HepG2 (cell line): ENCODE measurements around the gene C1QB. TPM values are rescaled to one million over a fixed set of nuclear protein-coding genes. Genes with fewer than 3 reads are reported as not detected.

Experiments used
- ATAC-seq: fragments of 200-7000 bp; cut with Tn5 transposase; 3 replicates; pipeline ENCODE4 v1.9.1; 2020; ENCODE audit warnings: mild to moderate bottlenecking, moderate library complexity
- BruUV-seq: library from RNA; stranded (reverse); fragments of 400-500 nt; replicated peaks from 2 replicates; lab custom pipeline; 2021; lab: Mats Ljungman, UMichigan
- CTCF ChIA-PET: fragments of 300-600 bp; formaldehyde crosslinking; extraction: SDS; loops from one replicate; lab custom pipeline; 2021; ENCODE audit warnings: low total read pairs, inconsistent platforms, low intra/inter-chr PET ratio; lab: Yijun Ruan, JAX
- POLR2A ChIA-PET: fragments of 350-600 bp; sonication (Branson Sonifier 250); formaldehyde crosslinking; loops from one replicate; lab custom pipeline; 2020; ENCODE audit warnings: antibody characterized with exemption, inconsistent platforms; lab: Yijun Ruan, JAX
- DNase-seq: peaks from one replicate; pipeline ENCODE4 v3.0.0-alpha.2; 2015; ENCODE audit warnings: low spot score
- FAIRE-seq: peaks from 3 replicates; lab custom pipeline; 2011; peaks lifted over from hg19 to GRCh38; lab: Jason Lieb, UNC
- H2AFZ ChIP-seq: one replicate; pipeline ENCODE4 v1.6.1; 2011; ENCODE audit warnings: low read length, inconsistent platforms
- H3K27ac ChIP-seq: fragments of 300-600 bp; 3 replicates; pipeline ENCODE4 v1.8.0; 2011; ENCODE audit warnings: mixed run types, mild to moderate bottlenecking, mixed read lengths, low read length, inconsistent platforms; ENCODE audit not compliant: insufficient read depth; ENCODE audit errors: extremely low read length
- H3K27me3 ChIP-seq, 2 experiments: fragments of 200-600 bp in 1 of 2; 2 replicates in 1 of 2; 3 replicates in 1 of 2; pipeline versions ENCODE4 v1.6.0 to v1.8.0; 2011; ENCODE audit warnings: low read length in 2 of 2, mild to moderate bottlenecking in 2 of 2, moderate library complexity in 2 of 2, inconsistent platforms in 1 of 2; ENCODE audit not compliant: insufficient read depth in 2 of 2, control insufficient read depth in 1 of 2
- H3K36me3 ChIP-seq, 2 experiments: fragments of 200-600 bp in 1 of 2; replicated peaks in 1 of 2; 2 replicates in 1 of 2; 3 replicates in 1 of 2; pipeline versions ENCODE4 v1.5.1 to v1.8.0; 2011; ENCODE audit warnings: low read length in 2 of 2, inconsistent platforms in 1 of 2; ENCODE audit not compliant: insufficient read depth in 2 of 2, control insufficient read depth in 1 of 2
- H3K4me1 ChIP-seq: 2 replicates; pipeline ENCODE4 v1.5.1; 2012; ENCODE audit warnings: low read length, inconsistent platforms; ENCODE audit not compliant: insufficient read depth
- H3K4me2 ChIP-seq: 2 replicates; pipeline ENCODE4 v1.6.0; 2011; ENCODE audit warnings: low read depth, low read length, inconsistent platforms
- H3K4me3 ChIP-seq, 3 experiments: fragments of 200-600 bp in 1 of 3; sonication (generic), shearing (Covaris generic) in 1 of 3; replicated peaks in 1 of 3; 2 replicates each; pipeline ENCODE4 v1.5.1; 2011 to 2016; ENCODE audit warnings: low read length in 3 of 3, inconsistent platforms in 2 of 3, low read depth in 2 of 3, mild to moderate bottlenecking in 2 of 3, control low read depth in 1 of 3, mixed read lengths in 1 of 3; ENCODE audit not compliant: insufficient read depth in 1 of 3
- H3K79me2 ChIP-seq: one replicate; pipeline ENCODE4 v1.6.1; 2011; ENCODE audit warnings: low read length, inconsistent platforms; ENCODE audit not compliant: insufficient read depth
- H3K9ac ChIP-seq: 2 replicates; pipeline ENCODE4 v1.6.0; 2011; ENCODE audit warnings: mild to moderate bottlenecking, low read depth, low read length, inconsistent platforms; ENCODE audit not compliant: insufficient read depth
- H3K9me3 ChIP-seq: 2 replicates; pipeline ENCODE4 v1.5.1; 2012; ENCODE audit warnings: mild to moderate bottlenecking, low read length
- H4K20me1 ChIP-seq: 2 replicates; pipeline ENCODE4 v1.6.0; 2011; ENCODE audit warnings: inconsistent platforms, mild to moderate bottlenecking, low read length, moderate library complexity; ENCODE audit not compliant: insufficient read depth
- ARNT2 ChIP-seq: sonication (generic); formaldehyde crosslinking; IDR thresholded peaks from 2 replicates; pipeline ENCODE4 v1.8.0; 2022; ENCODE audit warnings: mild to moderate bottlenecking, low read depth, missing genetic modification reagents, moderate library complexity
- CHD2 ChIP-seq: IDR thresholded peaks from 2 replicates; pipeline ENCODE4 v1.6.1; 2011; ENCODE audit warnings: low read depth, low read length, improper control_type of control experiment
- FOXP1 ChIP-seq, 2 experiments: fragments of 450-650 bp in 1 of 2; IDR thresholded peaks; 2 replicates each; pipeline ENCODE4 v1.6.1; 2017 to 2018; ENCODE audit warnings: antibody characterized with exemption in 1 of 2
- GPN1 ChIP-seq: sonication (generic); formaldehyde crosslinking; IDR thresholded peaks from 2 replicates; pipeline ENCODE4 v1.5.1; 2020; ENCODE audit warnings: missing genetic modification reagents, borderline replicate concordance
- KDM1A ChIP-seq: IDR thresholded peaks from 2 replicates; pipeline ENCODE4 v1.6.1; 2016; ENCODE audit warnings: missing compliant biosample characterization
- POGZ ChIP-seq: sonication (generic); formaldehyde crosslinking; IDR thresholded peaks from 2 replicates; pipeline ENCODE4 v1.4.0; 2020; ENCODE audit warnings: mild to moderate bottlenecking, missing genetic modification reagents
- TOPORS ChIP-seq: sonication (generic); formaldehyde crosslinking; IDR thresholded peaks from 2 replicates; pipeline ENCODE4 v1.8.0; 2023; ENCODE audit warnings: mild to moderate bottlenecking, missing genetic modification reagents
- ZFP90 ChIP-seq: sonication (generic); formaldehyde crosslinking; IDR thresholded peaks from 2 replicates; pipeline ENCODE4 v1.8.0; 2022; ENCODE audit warnings: missing genetic modification reagents, mild to moderate bottlenecking, inconsistent platforms, borderline replicate concordance
- ZNF10 ChIP-seq: sonication (generic); formaldehyde crosslinking; IDR thresholded peaks from 2 replicates; pipeline ENCODE4 v1.4.0; 2020; ENCODE audit warnings: mild to moderate bottlenecking, low read depth, missing genetic modification reagents, borderline replicate concordance
- ZNF253 ChIP-seq: sonication (generic); formaldehyde crosslinking; IDR thresholded peaks from 2 replicates; pipeline ENCODE4 v1.8.0; 2022; ENCODE audit warnings: mild to moderate bottlenecking, missing genetic modification reagents, borderline replicate concordance
- ZNF484 ChIP-seq: sonication (generic); formaldehyde crosslinking; IDR thresholded peaks from 2 replicates; pipeline ENCODE4 v1.5.1; 2020; ENCODE audit warnings: mild to moderate bottlenecking, low read depth, missing genetic modification reagents, borderline replicate concordance
- ZNF552 ChIP-seq: sonication (generic); formaldehyde crosslinking; IDR thresholded peaks from 2 replicates; pipeline ENCODE4 v1.9.0; 2022; ENCODE audit warnings: missing genetic modification reagents, mild to moderate bottlenecking, borderline replicate concordance
- WGBS: methylation state at CpG from one replicate; pipeline ENCODE4 v1.1.6; 2017; ENCODE audit warnings: low lambda C conversion rate; 5-methylcytosine and 5-hydroxymethylcytosine counted together
- in situ Hi-C: cut with HindIII; loops from 2 replicates; pipeline ENCODE4 v1.10.0; 2017; ENCODE audit warnings: low pct_unique_long_range_greater_than_20kb; ENCODE audit not compliant: extremely low pct_ligation_motif_present
- intact Hi-C: fragments of 100-400 bp; cut with micrococcal nuclease; formaldehyde crosslinking; loops from one replicate; pipeline ENCODE4 v1.10.0; 2022; ENCODE audit not compliant: unreplicated experiment
- polyA plus RNA-seq, 8 experiments: library from polyadenylated mRNA; depleted of rRNA in 3 of 8; stranded (reverse) in 7 of 8; unstranded in 1 of 8; fragments of >200 nt; fragmentation: Illumina TruSeq in 4 of 8; extraction: Trizol in 4 of 8; gene quantifications; 2 replicates each; pipeline versions ENCODE4 v1.2.1 to v1.2.3, GENCODE V29; 2011 to 2016; ENCODE audit warnings: low read depth in 4 of 8, missing spikeins in 1 of 8, mixed read lengths in 1 of 8; ENCODE audit not compliant: insufficient read depth in 1 of 8
- total RNA-seq, 5 experiments: library from RNA; depleted of rRNA; stranded (reverse); fragments of >200 nt; fragmentation: Illumina TruSeq; extraction: Trizol; gene quantifications; 2 replicates each; pipeline ENCODE4 v1.2.3, GENCODE V29; 2016; ENCODE audit warnings: low read depth in 1 of 5
- TF ChIP-seq, protein P1 (sequence below): sonication (generic); formaldehyde crosslinking; IDR thresholded peaks from 2 replicates; pipeline ENCODE4 v1.9.0; 2022; ENCODE audit warnings: missing genetic modification reagents, mild to moderate bottlenecking, borderline replicate concordance
- TF ChIP-seq, protein P2 (sequence below): IDR thresholded peaks from 2 replicates; pipeline ENCODE4 v1.6.1; 2016; ENCODE audit warnings: control low read depth
- TF ChIP-seq, protein P3 (sequence below): sonication (generic); formaldehyde crosslinking; IDR thresholded peaks from 2 replicates; pipeline ENCODE4 v1.4.0; 2020; ENCODE audit warnings: missing genetic modification reagents

The C1QB gene
- total and polyA plus RNA-seq, 2 of the 13 experiments (the other 11 are each of a cell fraction or from before 2014, with no cell fraction given): not detected

DNA sequence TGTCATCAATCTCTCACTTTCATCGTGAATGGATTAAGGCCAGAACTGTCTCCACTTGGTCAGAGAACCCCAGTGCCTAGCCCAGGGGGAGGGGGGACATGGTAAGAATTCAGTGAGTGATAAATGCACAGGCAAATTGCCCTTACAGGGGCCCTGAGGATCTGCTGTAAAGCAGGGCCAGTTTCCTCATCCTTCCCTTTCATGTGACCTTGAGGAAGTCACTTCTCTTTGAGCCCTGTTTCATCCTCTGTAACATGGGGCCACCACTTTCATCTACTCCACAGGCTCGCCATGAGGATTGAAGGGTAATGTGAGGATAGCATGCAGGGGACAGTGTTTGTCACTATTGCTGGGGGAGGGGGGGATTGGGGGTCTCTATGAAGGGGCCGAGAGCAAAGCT lies 44.7 kb upstream of the C1QB start:
- Histone ChIP-seq H3K36me3 (no peaks in the 10 kb centered on the region), H3K4me3 (no peak overlapping the region), H3K9me3 (no peaks in the 10 kb centered on the region), H3K79me2 (no peaks in the 10 kb centered on the region), H4K20me1 (peaks cover 5% of the 10 kb centered on the region; the same call in 1 of the 2 replicates), H2AFZ (no peak overlapping the region), H3K9ac (no peak overlapping the region), H3K27ac (no peak overlapping the region), H3K27me3 (peaks cover 0 to 20% of the 10 kb centered on the region in 2 experiments; a peak in 2 of 5 replicates), H3K4me2 (no peak overlapping the region), H3K4me1 (no peaks in the 10 kb centered on the region)
- FAIRE-seq (no peak), ATAC-seq (no peak), DNase-seq (no peak)
- no TSS peak for BruUV-seq
- in situ Hi-C loops: no loop called here
- no peak for TF ChIP-seq FOXP1 (IDR thresholded peaks at IDR 0.05)
- TF ChIP-seq FOXP1 (CRISPR knock-in tag; IDR thresholded peaks at IDR 0.05): no peak
- TF ChIP-seq GPN1 (CRISPR knock-in tag): no peak
- TF ChIP-seq KDM1A (CRISPR knock-in tag): no peak
- no peak for TF ChIP-seq ZNF10
- no peak for TF ChIP-seq POGZ
- TF ChIP-seq ZFP90: no peak
- TF ChIP-seq, protein P1, sequence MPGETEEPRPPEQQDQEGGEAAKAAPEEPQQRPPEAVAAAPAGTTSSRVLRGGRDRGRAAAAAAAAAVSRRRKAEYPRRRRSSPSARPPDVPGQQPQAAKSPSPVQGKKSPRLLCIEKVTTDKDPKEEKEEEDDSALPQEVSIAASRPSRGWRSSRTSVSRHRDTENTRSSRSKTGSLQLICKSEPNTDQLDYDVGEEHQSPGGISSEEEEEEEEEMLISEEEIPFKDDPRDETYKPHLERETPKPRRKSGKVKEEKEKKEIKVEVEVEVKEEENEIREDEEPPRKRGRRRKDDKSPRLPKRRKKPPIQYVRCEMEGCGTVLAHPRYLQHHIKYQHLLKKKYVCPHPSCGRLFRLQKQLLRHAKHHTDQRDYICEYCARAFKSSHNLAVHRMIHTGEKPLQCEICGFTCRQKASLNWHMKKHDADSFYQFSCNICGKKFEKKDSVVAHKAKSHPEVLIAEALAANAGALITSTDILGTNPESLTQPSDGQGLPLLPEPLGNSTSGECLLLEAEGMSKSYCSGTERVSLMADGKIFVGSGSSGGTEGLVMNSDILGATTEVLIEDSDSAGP (CRISPR knock-in tag): no peak
- no peak for TF ChIP-seq ZNF484 (CRISPR knock-in tag)
- no peak for TF ChIP-seq CHD2
- TF ChIP-seq ZNF552 (CRISPR knock-in tag): no peak
- TF ChIP-seq ARNT2 (CRISPR knock-in tag): no peak
- TF ChIP-seq, protein P2, sequence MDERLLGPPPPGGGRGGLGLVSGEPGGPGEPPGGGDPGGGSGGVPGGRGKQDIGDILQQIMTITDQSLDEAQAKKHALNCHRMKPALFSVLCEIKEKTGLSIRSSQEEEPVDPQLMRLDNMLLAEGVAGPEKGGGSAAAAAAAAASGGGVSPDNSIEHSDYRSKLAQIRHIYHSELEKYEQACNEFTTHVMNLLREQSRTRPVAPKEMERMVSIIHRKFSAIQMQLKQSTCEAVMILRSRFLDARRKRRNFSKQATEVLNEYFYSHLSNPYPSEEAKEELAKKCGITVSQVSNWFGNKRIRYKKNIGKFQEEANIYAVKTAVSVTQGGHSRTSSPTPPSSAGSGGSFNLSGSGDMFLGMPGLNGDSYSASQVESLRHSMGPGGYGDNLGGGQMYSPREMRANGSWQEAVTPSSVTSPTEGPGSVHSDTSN (CRISPR knock-in tag): no peak
- no peak for TF ChIP-seq ZNF253 (CRISPR knock-in tag)
- TF ChIP-seq TOPORS (CRISPR knock-in tag): no peak
- TF ChIP-seq, protein P3, sequence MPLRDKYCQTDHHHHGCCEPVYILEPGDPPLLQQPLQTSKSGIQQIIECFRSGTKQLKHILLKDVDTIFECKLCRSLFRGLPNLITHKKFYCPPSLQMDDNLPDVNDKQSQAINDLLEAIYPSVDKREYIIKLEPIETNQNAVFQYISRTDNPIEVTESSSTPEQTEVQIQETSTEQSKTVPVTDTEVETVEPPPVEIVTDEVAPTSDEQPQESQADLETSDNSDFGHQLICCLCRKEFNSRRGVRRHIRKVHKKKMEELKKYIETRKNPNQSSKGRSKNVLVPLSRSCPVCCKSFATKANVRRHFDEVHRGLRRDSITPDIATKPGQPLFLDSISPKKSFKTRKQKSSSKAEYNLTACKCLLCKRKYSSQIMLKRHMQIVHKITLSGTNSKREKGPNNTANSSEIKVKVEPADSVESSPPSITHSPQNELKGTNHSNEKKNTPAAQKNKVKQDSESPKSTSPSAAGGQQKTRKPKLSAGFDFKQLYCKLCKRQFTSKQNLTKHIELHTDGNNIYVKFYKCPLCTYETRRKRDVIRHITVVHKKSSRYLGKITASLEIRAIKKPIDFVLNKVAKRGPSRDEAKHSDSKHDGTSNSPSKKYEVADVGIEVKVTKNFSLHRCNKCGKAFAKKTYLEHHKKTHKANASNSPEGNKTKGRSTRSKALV (CRISPR knock-in tag): no peak
- WGBS: 4% methylated on average over 3 of the region's 3 CpGs
- intact Hi-C loops: no loop called here
- ChIA-PET CTCF (no interaction called here), POLR2A (no interaction called here)
